HEK293T (cell line): ENCODE measurements around the gene SFI1.

Experiments
- ARNT ChIP-seq: fragments of 450-650 bp; IDR thresholded peaks from 2 replicates; pipeline ENCODE4 v1.6.1; 2017; ENCODE audit warnings: mild to moderate bottlenecking
- BHLHE40 ChIP-seq: fragments of 450-650 bp; IDR thresholded peaks from 2 replicates; pipeline ENCODE4 v1.6.1; 2016; ENCODE audit warnings: mild to moderate bottlenecking, moderate library complexity, borderline replicate concordance
- ELF4 ChIP-seq: fragments of 450-650 bp; IDR thresholded peaks from 2 replicates; pipeline ENCODE4 v1.6.1; 2017; ENCODE audit warnings: antibody characterized with exemption
- FOXA1 ChIP-seq: fragments of 450-650 bp; IDR thresholded peaks from 2 replicates; pipeline ENCODE4 v1.6.1; 2016; ENCODE audit warnings: mild to moderate bottlenecking
- FOXM1 ChIP-seq: fragments of 450-650 bp; IDR thresholded peaks from 2 replicates; pipeline ENCODE4 v1.6.1; 2017; ENCODE audit warnings: mild to moderate bottlenecking, borderline replicate concordance
- NFRKB ChIP-seq: fragments of 450-650 bp; IDR thresholded peaks from 2 replicates; pipeline ENCODE4 v1.6.1; 2016; ENCODE audit warnings: mild to moderate bottlenecking, moderate library complexity
- PKNOX1 ChIP-seq: fragments of 450-650 bp; IDR thresholded peaks from 2 replicates; pipeline ENCODE4 v1.6.1; 2016
- SP1 ChIP-seq: fragments of 450-650 bp; IDR thresholded peaks from 2 replicates; pipeline ENCODE4 v1.6.1; 2017
- TARDBP ChIP-seq: fragments of 450-650 bp; IDR thresholded peaks from 2 replicates; pipeline ENCODE4 v1.6.1; 2016
- ZNF384 ChIP-seq: fragments of 450-650 bp; IDR thresholded peaks from 2 replicates; pipeline ENCODE4 v1.6.1; 2016

GRCh38 chr22:31605851-31606585 lies 109.7 kb downstream of the SFI1 start:
- TF ChIP-seq ARNT (no peak), PKNOX1 (no peak), FOXA1 (no peak), FOXM1 (no peak), BHLHE40 (no peak), SP1 (no peak), ELF4 (no peak), NFRKB (no peak), ZNF384 (no peak), TARDBP (no peak)
